Breast epithelium (tissue), 4 donors: ENCODE measurements around the gene MS4A8. TPM values are rescaled to one million over a fixed set of nuclear protein-coding genes. Genes with fewer than 3 reads are reported as not detected.

Experiments used
- DNase-seq, 2 donors: peaks; one replicate each; pipeline ENCODE4 v3.0.0-alpha.2; 2019; ENCODE audit warnings: low spot score in 2 of 2
- H3K27ac ChIP-seq, 2 donors: fragments of 200-600 bp; sonication (generic) in 1 of 2; one replicate each; pipeline ENCODE4 v1.5.1; 2016 to 2019; ENCODE audit warnings: mild to moderate bottlenecking in 1 of 2
- H3K27me3 ChIP-seq, 2 donors: fragments of 200-600 bp; sonication (generic) in 1 of 2; one replicate each; pipeline versions ENCODE4 v1.5.1 to v1.6.0; 2017 to 2019; ENCODE audit warnings: control low read depth in 1 of 2, mild to moderate bottlenecking in 1 of 2
- H3K36me3 ChIP-seq: fragments of 200-600 bp; one replicate; pipeline ENCODE4 v1.5.1; 2019
- H3K4me1 ChIP-seq, 2 donors: fragments of 200-600 bp; sonication (generic); one replicate each; pipeline ENCODE4 v1.5.1; 2016 to 2019; ENCODE audit warnings: control low read depth in 1 of 2
- H3K4me3 ChIP-seq, 3 donors: fragments of 200-600 bp; sonication (generic); 1 replicate in 2 of 3; 2 replicates in 1 of 3; pipeline ENCODE4 v1.5.1; 2016 to 2019; ENCODE audit warnings: mild to moderate bottlenecking in 3 of 3, moderate library complexity in 2 of 3
- H3K9me3 ChIP-seq, 2 donors: fragments of 200-600 bp; sonication (generic) in 1 of 2; one replicate each; pipeline ENCODE4 v1.5.1; 2016 to 2019; ENCODE audit warnings: control low read depth in 1 of 2
- CTCF ChIP-seq, 3 donors: fragments of 450-650 bp; IDR thresholded peaks; one replicate each; pipeline ENCODE4 v1.5.1; 2016 to 2017; ENCODE audit warnings: antibody characterized with exemption in 3 of 3, mild to moderate bottlenecking in 3 of 3, moderate library complexity in 3 of 3
- POLR2A ChIP-seq: fragments of 450-650 bp; IDR thresholded peaks from one replicate; pipeline ENCODE4 v1.6.1; 2016; ENCODE audit warnings: antibody characterized with exemption, mild to moderate bottlenecking, moderate library complexity
- POLR2AphosphoS5 ChIP-seq, 3 donors: sonication (generic); formaldehyde crosslinking; IDR thresholded peaks; one replicate each; pipeline ENCODE4 v1.6.1; 2017; ENCODE audit warnings: antibody characterized with exemption in 3 of 3
- intact Hi-C: fragments of 100-400 bp; cut with DNase I; formaldehyde crosslinking; loops from one replicate; pipeline ENCODE4 v1.15.1; 2023; ENCODE audit warnings: low total_unique reads
- total RNA-seq, 3 donors: library from RNA; depleted of rRNA; stranded (reverse); fragments of >200 nt; gene quantifications; one replicate each; pipeline ENCODE4 v1.1.0, GENCODE V29; 2016

MS4A8 gene
- total RNA-seq, 3 donors from 2014 or later, result 0.66 TPM; not detected in 2

GRCh38 chr11:60717956-60718355, 18.5 kb downstream of the MS4A8 start:
- intact Hi-C loops, result loop anchor here (5.0 kb wide), 1 partner anchor 1076 kb away; no protein-coding TSS in a partner anchor

GRCh38 chr11:60718524-60719316, 19.3 kb downstream of the MS4A8 start:
- H3K4me1 ChIP-seq, result no peaks in the 10 kb centered on the region
- intact Hi-C loops, result loop anchor here (5.0 kb wide), 1 partner anchor 1076 kb away; no protein-coding TSS in a partner anchor
- H3K27me3 ChIP-seq, result no peaks in the 10 kb centered on the region
- H3K9me3 ChIP-seq, result peaks cover 0 to 12% of the 10 kb centered on the region in 2 donors
- H3K27ac ChIP-seq, result no peak overlapping the region
- no peaks in the 10 kb centered on the region for H3K36me3 ChIP-seq
- TF ChIP-seq POLR2A, result no peak
- TF ChIP-seq POLR2AphosphoS5 (IDR thresholded peaks at IDR 0.05), result no peak
- TF ChIP-seq CTCF (IDR thresholded peaks at IDR 0.05), result no peak
- DNase-seq, result no peak
- H3K4me3 ChIP-seq, result no peak overlapping the region

More at GRCh38 chr11:60717956-60718355, 18.5 kb downstream of the MS4A8 start:
- Histone ChIP-seq H3K4me3 (no peak overlapping the region), H3K27me3 (no peaks in the 10 kb centered on the region), H3K4me1 (no peaks in the 10 kb centered on the region), H3K27ac (no peak overlapping the region), H3K9me3 (peaks cover 0 to 12% of the 10 kb centered on the region in 2 donors), H3K36me3 (no peaks in the 10 kb centered on the region)
- TF ChIP-seq POLR2AphosphoS5 (IDR thresholded peaks at IDR 0.05) (no peak), POLR2A (no peak), CTCF (IDR thresholded peaks at IDR 0.05) (no peak)
- DNase-seq, result no peak

- Histone ChIP-seq H3K27me3 (no peaks in the 10 kb centered on the region), H3K36me3 (no peaks in the 10 kb centered on the region), H3K27ac (no peak overlapping the region), H3K4me1 (no peaks in the 10 kb centered on the region), H3K4me3 (no peak overlapping the region), H3K9me3 (peaks cover 0 to 12% of the 10 kb centered on the region in 2 donors)
- intact Hi-C loops, result loop anchor here (5.0 kb wide), 1 partner anchor 1077 kb away; no protein-coding TSS in a partner anchor
- no peak for DNase-seq
- TF ChIP-seq POLR2AphosphoS5 (IDR thresholded peaks at IDR 0.05), result no peak
- no peak for TF ChIP-seq CTCF (IDR thresholded peaks at IDR 0.05)
- TF ChIP-seq POLR2A, result no peak
Observed at GRCh38 chr11:60719391-60719790, 20.0 kb downstream of the MS4A8 start.

GRCh38 chr11:60720460-60720859, 21.0 kb downstream of the MS4A8 start:
- Histone ChIP-seq H3K27ac (no peak overlapping the region), H3K9me3 (peaks cover 0 to 12% of the 10 kb centered on the region in 2 donors), H3K27me3 (no peaks in the 10 kb centered on the region), H3K4me1 (no peaks in the 10 kb centered on the region), H3K4me3 (no peak overlapping the region), H3K36me3 (no peaks in the 10 kb centered on the region)
- TF ChIP-seq POLR2A (no peak), POLR2AphosphoS5 (IDR thresholded peaks at IDR 0.05) (no peak), CTCF (IDR thresholded peaks at IDR 0.05) (no peak)
- no peak for DNase-seq
- intact Hi-C loops, result no loop called here

- Histone ChIP-seq H3K36me3 (no peaks in the 10 kb centered on the region), H3K4me3 (no peak within 1 kb of the TSS), H3K27me3 (peaks cover 0 to 4% of the 10 kb centered on the region in 2 donors), H3K4me1 (no peaks in the 10 kb centered on the region), H3K27ac (no peak within 1 kb of the TSS), H3K9me3 (no peaks in the 10 kb centered on the region)
- intact Hi-C loops, result no loop called here
- no peak for TF ChIP-seq CTCF (IDR thresholded peaks at IDR 0.05)
- TF ChIP-seq POLR2AphosphoS5 (IDR thresholded peaks at IDR 0.05), result no peak
- no peak for TF ChIP-seq POLR2A
- DNase-seq, result no peak
Observed at GRCh38 chr11:60724420-60724819, 25.0 kb downstream of the MS4A8 start, which contains the start of gene MS4A18. Gene MS4A18 (plus strand): TSS chr11:60724720.
